GM10248 (cell line): ENCODE measurements around the gene ATP9A.
"Not testable (repeated sequence)": the region's sequence is repeated elsewhere in the genome, so short reads cannot be mapped to it uniquely, and the experiment has no call there.

Experiments used
- CTCF ChIA-PET: fragments of 300-600 bp; sonication (Branson Sonifier 250); formaldehyde crosslinking; extraction: SDS; loops from one replicate; lab custom pipeline; 2021; ENCODE audit warnings: antibody characterized with exemption; lab: Yijun Ruan, JAX
- POLR2A ChIA-PET: fragments of 350-650 bp; sonication (Branson Sonifier 250); formaldehyde crosslinking; extraction: SDS; loops from one replicate; lab custom pipeline; 2020; ENCODE audit warnings: antibody characterized with exemption; lab: Yijun Ruan, JAX
- DNase-seq: peaks from one replicate; pipeline ENCODE4 v3.0.0; 2012; ENCODE audit errors: extremely low spot score
- TF ChIP-seq, protein P1 (sequence below): IDR thresholded peaks from 2 replicates; pipeline ENCODE4 v1.5.1; 2012; ENCODE audit warnings: mild to moderate bottlenecking, low read depth; ENCODE audit errors: extremely low read depth, missing control alignments, control extremely low read depth

Gene ATP9A

GRCh38 chr20:51775241-51775640, 7.1 kb upstream of the ATP9A start:
- ChIA-PET POLR2A (no interaction called here), CTCF (interaction anchor here (1.0 to 1.7 kb wide), 3 partner anchors 10 to 25 kb away, joined by 3 to 6 read pairs (median 4); no protein-coding TSS in a partner anchor)
- DNase-seq: no peak
- TF ChIP-seq, protein P1, sequence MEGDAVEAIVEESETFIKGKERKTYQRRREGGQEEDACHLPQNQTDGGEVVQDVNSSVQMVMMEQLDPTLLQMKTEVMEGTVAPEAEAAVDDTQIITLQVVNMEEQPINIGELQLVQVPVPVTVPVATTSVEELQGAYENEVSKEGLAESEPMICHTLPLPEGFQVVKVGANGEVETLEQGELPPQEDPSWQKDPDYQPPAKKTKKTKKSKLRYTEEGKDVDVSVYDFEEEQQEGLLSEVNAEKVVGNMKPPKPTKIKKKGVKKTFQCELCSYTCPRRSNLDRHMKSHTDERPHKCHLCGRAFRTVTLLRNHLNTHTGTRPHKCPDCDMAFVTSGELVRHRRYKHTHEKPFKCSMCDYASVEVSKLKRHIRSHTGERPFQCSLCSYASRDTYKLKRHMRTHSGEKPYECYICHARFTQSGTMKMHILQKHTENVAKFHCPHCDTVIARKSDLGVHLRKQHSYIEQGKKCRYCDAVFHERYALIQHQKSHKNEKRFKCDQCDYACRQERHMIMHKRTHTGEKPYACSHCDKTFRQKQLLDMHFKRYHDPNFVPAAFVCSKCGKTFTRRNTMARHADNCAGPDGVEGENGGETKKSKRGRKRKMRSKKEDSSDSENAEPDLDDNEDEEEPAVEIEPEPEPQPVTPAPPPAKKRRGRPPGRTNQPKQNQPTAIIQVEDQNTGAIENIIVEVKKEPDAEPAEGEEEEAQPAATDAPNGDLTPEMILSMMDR: no peak

- ChIA-PET POLR2A (no interaction called here), CTCF (no interaction called here)
- TF ChIP-seq, protein P1: no peak
- DNase-seq: no peak
Measured at GRCh38 chr20:51772236-51772635, 4.0 kb upstream of the ATP9A start.

GRCh38 chr20:51769976-51770615, 1.9 kb upstream of the ATP9A start:
- ChIA-PET POLR2A (no interaction called here), CTCF (interaction anchor here (0.6 kb wide), 1 partner anchor 8 kb away, joined by 3 read pairs; no protein-coding TSS in a partner anchor)
- no peak for DNase-seq
- TF ChIP-seq, protein P1: no peak

DNA sequence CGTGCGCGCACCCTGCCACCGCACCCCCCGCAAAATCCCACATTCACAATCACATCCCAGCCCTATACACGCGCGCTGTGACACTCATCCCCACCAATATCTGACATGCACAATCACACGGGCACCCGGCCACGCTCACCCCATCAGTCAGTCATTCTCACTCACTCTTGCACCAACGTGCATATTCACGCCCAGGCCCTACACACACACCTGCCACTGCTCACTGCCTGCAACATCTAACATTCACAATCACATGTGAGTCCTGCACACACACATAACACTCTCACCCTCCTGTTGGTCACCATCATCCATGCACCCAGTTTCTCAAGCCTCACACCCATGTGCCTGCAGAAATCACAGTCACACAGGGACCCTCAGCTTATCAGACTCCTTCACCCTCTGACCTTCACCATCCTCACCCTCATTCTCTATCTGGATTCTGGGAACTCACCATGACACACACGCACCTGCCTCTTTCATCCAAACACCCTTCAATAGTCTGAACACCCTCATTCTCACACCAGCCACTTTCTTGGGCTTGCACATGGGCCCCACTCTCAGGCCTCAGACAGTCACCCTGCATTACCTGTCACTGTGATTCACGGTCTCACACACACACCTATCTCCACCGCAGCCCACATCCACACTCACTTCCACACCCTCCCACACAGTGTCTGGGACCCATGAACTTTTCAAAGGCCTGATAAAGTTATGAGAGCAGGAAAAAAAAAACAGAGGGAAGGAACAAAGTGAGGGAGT, 748 bp upstream of the ATP9A start:
- TF ChIP-seq, protein P1: no peak
- ChIA-PET POLR2A (no interaction called here), CTCF (interaction anchor here (0.6 kb wide), 1 partner anchor 10 kb away, joined by 3 read pairs; no protein-coding TSS in a partner anchor)
- no peak for DNase-seq

- TF ChIP-seq, protein P1: no peak
- ChIA-PET CTCF (no interaction called here), POLR2A (no interaction called here)
- no peak for DNase-seq
Measured at GRCh38 chr20:51766994-51767866, 960 bp downstream of the ATP9A start.

DNA sequence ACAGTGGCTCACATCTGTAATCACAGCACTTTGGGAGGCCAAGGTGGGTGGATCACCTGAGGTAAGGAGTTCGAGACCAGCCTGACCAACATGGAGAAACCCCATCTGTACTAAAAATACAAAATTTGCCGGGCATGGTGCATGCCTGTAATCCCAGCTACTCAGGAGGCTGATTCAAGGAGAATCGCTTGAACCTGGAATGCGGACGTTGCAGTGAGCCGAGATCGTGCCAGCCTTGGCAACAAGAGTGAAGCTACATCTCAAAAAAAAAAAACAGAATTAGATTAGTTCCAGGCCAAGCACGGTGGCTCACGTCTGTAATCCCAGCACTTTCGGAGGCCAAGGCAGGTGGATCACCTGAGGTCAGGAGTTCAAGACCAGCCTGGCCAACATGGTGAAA, 2.8 kb downstream of the ATP9A start:
- POLR2A ChIA-PET, CTCF ChIA-PET, DNase-seq: not testable (repeated sequence)
